Neural cell (in vitro differentiated cells): ENCODE results near the gene CFAP43. TPM values are rescaled to one million over a fixed set of nuclear protein-coding genes. Genes with fewer than 3 reads are reported as not detected.

ENCODE experiments used
- H2AFZ ChIP-seq: fragments of 200-600, 300-800 bp; sonication (generic), shearing (Covaris generic); 2 replicates; pipeline ENCODE4 v1.6.0; 2014; ENCODE audit warnings: low read depth, mild to moderate bottlenecking, antibody characterized with exemption, low read length, moderate library complexity
- H3F3A ChIP-seq: fragments of 200-600 bp; shearing (Covaris generic); 2 replicates; pipeline ENCODE4 v1.6.1; 2016; ENCODE audit warnings: mild to moderate bottlenecking, moderate library complexity, mixed read lengths, antibody characterized with exemption, low read length; ENCODE audit not compliant: insufficient read depth, poor library complexity, severe bottlenecking
- H3K27ac ChIP-seq: fragments of 200-600, 300-800 bp; sonication (generic), shearing (Covaris generic); 2 replicates; pipeline ENCODE4 v1.5.1; 2014; ENCODE audit warnings: mild to moderate bottlenecking, low read length, moderate library complexity
- H3K27me3 ChIP-seq: fragments of 300-800, 200-600 bp; sonication (generic), shearing (Covaris generic); 2 replicates; pipeline ENCODE4 v1.6.0; 2014; ENCODE audit warnings: mild to moderate bottlenecking, low read depth, low read length, moderate library complexity; ENCODE audit not compliant: insufficient read depth
- H3K36me3 ChIP-seq: fragments of 300-800, 200-600 bp; sonication (generic), shearing (Covaris generic); 2 replicates; pipeline ENCODE4 v1.5.1; 2014; ENCODE audit warnings: mild to moderate bottlenecking, antibody characterized with exemption, low read length, moderate library complexity; ENCODE audit not compliant: insufficient read depth
- H3K4me2 ChIP-seq: fragments of 300-800, 200-600 bp; sonication (generic), shearing (Covaris generic); 2 replicates; pipeline ENCODE4 v1.6.0; 2014; ENCODE audit warnings: mild to moderate bottlenecking, low read length
- H3K4me3 ChIP-seq: fragments of 300-800, 200-600 bp; sonication (generic), shearing (Covaris generic); 2 replicates; pipeline ENCODE4 v1.5.1; 2014; ENCODE audit warnings: mild to moderate bottlenecking, low read length, moderate library complexity
- H3K79me2 ChIP-seq: fragments of 200-600 bp; shearing (Covaris generic); replicated peaks from 2 replicates; pipeline ENCODE4 v1.6.0; 2014; ENCODE audit warnings: mild to moderate bottlenecking, low read length, moderate library complexity; ENCODE audit not compliant: insufficient read depth
- H3K9ac ChIP-seq: fragments of 300-800, 200-600 bp; sonication (generic), shearing (Covaris generic); 2 replicates; pipeline ENCODE4 v1.6.1; 2016; ENCODE audit warnings: mild to moderate bottlenecking, low read length, mixed read lengths
- H3K9me2 ChIP-seq: fragments of 200-600 bp; shearing (Covaris generic); 2 replicates; pipeline ENCODE4 v1.6.1; 2016; ENCODE audit warnings: mild to moderate bottlenecking, low read length, mixed read lengths; ENCODE audit not compliant: insufficient read depth
- H3K9me3 ChIP-seq: fragments of 200-600, 300-800 bp; sonication (generic), shearing (Covaris generic); 2 replicates; pipeline ENCODE4 v1.6.1; 2016; ENCODE audit warnings: mild to moderate bottlenecking, mixed run types, low read length, moderate library complexity, mixed read lengths
- H4K20me1 ChIP-seq: fragments of 200-600 bp; shearing (Covaris generic); 2 replicates; pipeline ENCODE4 v1.6.1; 2016; ENCODE audit warnings: mild to moderate bottlenecking, mixed run types; ENCODE audit not compliant: insufficient read depth
- EP300 ChIP-seq: fragments of 450-650 bp; conservative IDR thresholded peaks from 2 replicates; pipeline ENCODE4 v1.6.1; 2014; ENCODE audit warnings: antibody characterized with exemption, mild to moderate bottlenecking, moderate library complexity; ENCODE audit not compliant: poor library complexity, severe bottlenecking
- EZH2 ChIP-seq: fragments of 200-600, 300-800 bp; shearing (Covaris generic), sonication (generic); IDR thresholded peaks from 2 replicates; pipeline ENCODE4 v1.6.1; 2014; ENCODE audit warnings: antibody characterized with exemption, low read length, borderline replicate concordance, mild to moderate bottlenecking; ENCODE audit not compliant: insufficient read depth, poor library complexity, severe bottlenecking
- MXI1 ChIP-seq: fragments of 450-650 bp; conservative IDR thresholded peaks from 2 replicates; pipeline ENCODE4 v1.6.1; 2014; ENCODE audit warnings: antibody characterized with exemption, mild to moderate bottlenecking; ENCODE audit not compliant: poor library complexity, severe bottlenecking
- RAD21 ChIP-seq: fragments of 450-650 bp; conservative IDR thresholded peaks from 2 replicates; pipeline ENCODE4 v1.6.1; 2014; ENCODE audit warnings: antibody characterized with exemption, mild to moderate bottlenecking, moderate library complexity
- SMC3 ChIP-seq: fragments of 450-650 bp; conservative IDR thresholded peaks from 2 replicates; pipeline ENCODE4 v1.6.1; 2014; ENCODE audit warnings: antibody characterized with exemption, mild to moderate bottlenecking, moderate library complexity; ENCODE audit not compliant: poor library complexity
- TAF1 ChIP-seq: IDR thresholded peaks from 2 replicates; pipeline ENCODE4 v1.6.1; 2012; ENCODE audit warnings: low read depth
- polyA plus RNA-seq: library from polyadenylated mRNA; depleted of rRNA; stranded (reverse); fragments of >200 nt; gene quantifications from 2 replicates; pipeline ENCODE4 v1.2.3, GENCODE V29; 2014
- TF ChIP-seq, protein P1 (sequence below): IDR thresholded peaks from 2 replicates; pipeline ENCODE4 v1.6.1; 2012; ENCODE audit warnings: borderline replicate concordance
- TF ChIP-seq, protein P2 (sequence below): fragments of 450-650 bp; IDR thresholded peaks from 2 replicates; pipeline ENCODE4 v1.5.1; 2014; ENCODE audit warnings: antibody characterized with exemption, mild to moderate bottlenecking, moderate library complexity; ENCODE audit not compliant: poor library complexity, severe bottlenecking

Gene CFAP43
- polyA plus RNA-seq, 1 donor from 2014 or later = 5.0 TPM

DNA sequence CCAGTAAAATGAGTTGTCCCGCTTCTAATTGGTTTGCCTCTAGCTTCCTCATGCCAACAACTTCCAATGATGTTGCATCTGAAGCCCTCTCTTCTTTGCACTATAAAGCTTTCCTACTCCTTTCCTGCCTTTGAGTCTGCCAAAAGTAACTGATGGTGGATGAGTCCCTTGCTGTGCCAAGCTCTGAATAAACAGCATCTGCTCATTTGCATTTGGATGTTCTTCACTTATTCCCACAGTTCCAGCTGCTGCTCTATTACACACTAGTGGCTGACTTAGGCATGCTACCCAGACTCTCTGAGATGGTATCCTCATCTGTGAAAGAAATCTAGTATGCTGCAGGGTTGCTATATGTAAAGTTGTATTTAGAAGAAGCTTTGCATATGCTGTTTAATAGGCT lies 85.3 kb downstream of the CFAP43 start:
- H3K4me3 ChIP-seq = no peak overlapping the region

DNA sequence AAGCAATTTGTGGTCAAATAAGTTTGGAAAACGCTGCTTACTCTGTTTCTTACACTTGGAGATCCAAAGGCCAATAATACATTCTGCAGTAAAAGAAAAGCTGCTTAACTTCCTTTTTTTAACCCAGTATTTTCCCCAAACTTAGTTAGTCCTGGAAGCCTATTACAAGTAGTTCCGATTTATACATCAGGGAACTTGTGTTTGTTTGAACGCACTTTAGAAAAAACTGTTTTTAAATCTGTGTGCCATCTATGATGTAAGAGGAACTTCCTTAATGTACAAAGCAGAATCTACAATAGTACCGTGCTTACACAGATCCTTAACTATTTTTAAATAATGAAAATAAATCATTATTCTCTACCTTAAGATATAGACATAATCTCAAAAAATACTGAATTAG lies 87.2 kb downstream of the CFAP43 start:
- no peaks in the 10 kb centered on the region for H4K20me1 ChIP-seq
- H3K4me3 ChIP-seq = no peak overlapping the region
- H3K9me3 ChIP-seq = no peaks in the 10 kb centered on the region
- H3K79me2 ChIP-seq = no peaks in the 10 kb centered on the region
- no peaks in the 10 kb centered on the region for H3K9me2 ChIP-seq
- H3K9ac ChIP-seq = no peak overlapping the region
- no peaks in the 10 kb centered on the region for H3K27me3 ChIP-seq
- H2AFZ ChIP-seq = no peak overlapping the region
- no peak overlapping the region for H3K4me2 ChIP-seq
- H3K27ac ChIP-seq = no peak overlapping the region
- no peaks in the 10 kb centered on the region for H3F3A ChIP-seq
- TF ChIP-seq MXI1 = no peak
- TF ChIP-seq, protein P1, sequence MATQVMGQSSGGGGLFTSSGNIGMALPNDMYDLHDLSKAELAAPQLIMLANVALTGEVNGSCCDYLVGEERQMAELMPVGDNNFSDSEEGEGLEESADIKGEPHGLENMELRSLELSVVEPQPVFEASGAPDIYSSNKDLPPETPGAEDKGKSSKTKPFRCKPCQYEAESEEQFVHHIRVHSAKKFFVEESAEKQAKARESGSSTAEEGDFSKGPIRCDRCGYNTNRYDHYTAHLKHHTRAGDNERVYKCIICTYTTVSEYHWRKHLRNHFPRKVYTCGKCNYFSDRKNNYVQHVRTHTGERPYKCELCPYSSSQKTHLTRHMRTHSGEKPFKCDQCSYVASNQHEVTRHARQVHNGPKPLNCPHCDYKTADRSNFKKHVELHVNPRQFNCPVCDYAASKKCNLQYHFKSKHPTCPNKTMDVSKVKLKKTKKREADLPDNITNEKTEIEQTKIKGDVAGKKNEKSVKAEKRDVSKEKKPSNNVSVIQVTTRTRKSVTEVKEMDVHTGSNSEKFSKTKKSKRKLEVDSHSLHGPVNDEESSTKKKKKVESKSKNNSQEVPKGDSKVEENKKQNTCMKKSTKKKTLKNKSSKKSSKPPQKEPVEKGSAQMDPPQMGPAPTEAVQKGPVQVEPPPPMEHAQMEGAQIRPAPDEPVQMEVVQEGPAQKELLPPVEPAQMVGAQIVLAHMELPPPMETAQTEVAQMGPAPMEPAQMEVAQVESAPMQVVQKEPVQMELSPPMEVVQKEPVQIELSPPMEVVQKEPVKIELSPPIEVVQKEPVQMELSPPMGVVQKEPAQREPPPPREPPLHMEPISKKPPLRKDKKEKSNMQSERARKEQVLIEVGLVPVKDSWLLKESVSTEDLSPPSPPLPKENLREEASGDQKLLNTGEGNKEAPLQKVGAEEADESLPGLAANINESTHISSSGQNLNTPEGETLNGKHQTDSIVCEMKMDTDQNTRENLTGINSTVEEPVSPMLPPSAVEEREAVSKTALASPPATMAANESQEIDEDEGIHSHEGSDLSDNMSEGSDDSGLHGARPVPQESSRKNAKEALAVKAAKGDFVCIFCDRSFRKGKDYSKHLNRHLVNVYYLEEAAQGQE = no peak
- TF ChIP-seq RAD21 = no peak
- no peak for TF ChIP-seq SMC3
- TF ChIP-seq EZH2 = no peak
- TF ChIP-seq TAF1 = no peak
- TF ChIP-seq, protein P2, sequence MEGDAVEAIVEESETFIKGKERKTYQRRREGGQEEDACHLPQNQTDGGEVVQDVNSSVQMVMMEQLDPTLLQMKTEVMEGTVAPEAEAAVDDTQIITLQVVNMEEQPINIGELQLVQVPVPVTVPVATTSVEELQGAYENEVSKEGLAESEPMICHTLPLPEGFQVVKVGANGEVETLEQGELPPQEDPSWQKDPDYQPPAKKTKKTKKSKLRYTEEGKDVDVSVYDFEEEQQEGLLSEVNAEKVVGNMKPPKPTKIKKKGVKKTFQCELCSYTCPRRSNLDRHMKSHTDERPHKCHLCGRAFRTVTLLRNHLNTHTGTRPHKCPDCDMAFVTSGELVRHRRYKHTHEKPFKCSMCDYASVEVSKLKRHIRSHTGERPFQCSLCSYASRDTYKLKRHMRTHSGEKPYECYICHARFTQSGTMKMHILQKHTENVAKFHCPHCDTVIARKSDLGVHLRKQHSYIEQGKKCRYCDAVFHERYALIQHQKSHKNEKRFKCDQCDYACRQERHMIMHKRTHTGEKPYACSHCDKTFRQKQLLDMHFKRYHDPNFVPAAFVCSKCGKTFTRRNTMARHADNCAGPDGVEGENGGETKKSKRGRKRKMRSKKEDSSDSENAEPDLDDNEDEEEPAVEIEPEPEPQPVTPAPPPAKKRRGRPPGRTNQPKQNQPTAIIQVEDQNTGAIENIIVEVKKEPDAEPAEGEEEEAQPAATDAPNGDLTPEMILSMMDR = no peak
- TF ChIP-seq EP300 = no peak
- no peaks in the 10 kb centered on the region for H3K36me3 ChIP-seq

More for the DNA sequence above, 85.3 kb downstream of the CFAP43 start:
- no peaks in the 10 kb centered on the region for H3K36me3 ChIP-seq
- no peaks in the 10 kb centered on the region for H3K9me3 ChIP-seq
- no peak overlapping the region for H2AFZ ChIP-seq
- H3F3A ChIP-seq = no peaks in the 10 kb centered on the region
- H3K79me2 ChIP-seq = no peaks in the 10 kb centered on the region
- no peak overlapping the region for H3K9ac ChIP-seq
- no peaks in the 10 kb centered on the region for H3K9me2 ChIP-seq
- TF ChIP-seq, protein P1 = no peak
- TF ChIP-seq EP300 (no peak), MXI1 (no peak), TAF1 (no peak)
- TF ChIP-seq, protein P2 = no peak
- no peaks in the 10 kb centered on the region for H4K20me1 ChIP-seq
- no peak overlapping the region for H3K4me2 ChIP-seq
- no peak overlapping the region for H3K27ac ChIP-seq
- no peaks in the 10 kb centered on the region for H3K27me3 ChIP-seq
